ENCODE data around the gene NUDCD2.

NUDCD2 gene

DNA sequence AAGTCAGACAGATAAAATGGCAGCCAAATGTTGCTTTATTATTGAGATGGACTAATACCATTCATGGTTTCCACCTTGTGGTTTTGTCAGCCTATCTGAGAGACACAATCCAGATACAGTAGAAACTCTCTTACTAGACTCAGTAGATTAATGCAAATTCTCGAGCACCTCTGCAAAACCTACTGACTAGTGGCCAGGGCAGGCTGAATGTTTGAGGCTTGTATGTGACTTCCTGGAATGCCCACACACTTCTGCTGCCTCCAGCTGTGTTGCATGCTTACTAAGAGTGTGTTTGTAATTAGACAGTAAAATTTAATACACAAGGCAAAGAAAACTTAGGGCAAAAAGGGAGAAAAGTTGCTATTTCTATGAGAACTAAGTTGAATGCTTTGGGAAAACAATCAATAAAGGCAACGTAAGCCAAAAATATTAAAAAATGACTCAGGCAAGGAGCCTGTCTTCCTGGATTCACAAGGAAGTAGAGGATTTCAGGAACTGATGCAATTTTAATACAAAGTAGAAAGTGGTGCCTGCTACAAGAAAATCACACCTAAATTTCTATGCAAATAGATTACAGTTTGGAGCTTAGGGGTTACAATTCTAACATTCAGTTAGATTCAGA lies 52.8 kb downstream of the NUDCD2 start:
- Histone ChIP-seq H3F3A (ENCODE audit: insufficient read depth, low read length) (peaks cover 5% of the 10 kb centered on the region; the same call in 1 of the 2 replicates), H3K9me2 (replicated peaks; ENCODE audit: insufficient read depth, low read length) (no peaks in the 10 kb centered on the region), H3K27ac (ENCODE audit: low read length) (peak overlapping the region; percentile 6; the same call in 1 of the 2 replicates), H4K20me1 (ENCODE audit: insufficient read depth, low read length) (no peaks in the 10 kb centered on the region), H3K4me1 (ENCODE audit: low read length) (peaks cover 21% of the 10 kb centered on the region), H3K9ac (ENCODE audit: low read length) (no peak overlapping the region), H3K4me2 (ENCODE audit: low read depth, low read length) (0 out of 2 replicates have a peak overlapping the region, but pooled peaks have one; percentile 0), H3K27me3 (replicated peaks; ENCODE audit: insufficient read depth, low read length) (no peaks in the 10 kb centered on the region), H3K9me3 (replicated peaks; ENCODE audit: insufficient read depth, low read length) (no peaks in the 10 kb centered on the region), H3K36me3 (replicated peaks; ENCODE audit: insufficient read depth, low read length) (no peaks in the 10 kb centered on the region), H2AFZ (ENCODE audit: low read length) (0 out of 2 replicates have a peak overlapping the region, but pooled peaks have one; percentile 20), H3K4me3 (ENCODE audit: low read length) (no peak overlapping the region), H3K79me2 (ENCODE audit: low read length) (no peaks in the 10 kb centered on the region)
- peak; percentile 91 for DNase-seq
- TF ChIP-seq EZH2 (optimal IDR thresholded peaks at IDR 0.05; ENCODE audit: low read depth, low read length) (no peak), EZH2phosphoT487 (IDR thresholded peaks at IDR 0.05; ENCODE audit: low read length) (no peak)
- TF ChIP-seq, protein P1, sequence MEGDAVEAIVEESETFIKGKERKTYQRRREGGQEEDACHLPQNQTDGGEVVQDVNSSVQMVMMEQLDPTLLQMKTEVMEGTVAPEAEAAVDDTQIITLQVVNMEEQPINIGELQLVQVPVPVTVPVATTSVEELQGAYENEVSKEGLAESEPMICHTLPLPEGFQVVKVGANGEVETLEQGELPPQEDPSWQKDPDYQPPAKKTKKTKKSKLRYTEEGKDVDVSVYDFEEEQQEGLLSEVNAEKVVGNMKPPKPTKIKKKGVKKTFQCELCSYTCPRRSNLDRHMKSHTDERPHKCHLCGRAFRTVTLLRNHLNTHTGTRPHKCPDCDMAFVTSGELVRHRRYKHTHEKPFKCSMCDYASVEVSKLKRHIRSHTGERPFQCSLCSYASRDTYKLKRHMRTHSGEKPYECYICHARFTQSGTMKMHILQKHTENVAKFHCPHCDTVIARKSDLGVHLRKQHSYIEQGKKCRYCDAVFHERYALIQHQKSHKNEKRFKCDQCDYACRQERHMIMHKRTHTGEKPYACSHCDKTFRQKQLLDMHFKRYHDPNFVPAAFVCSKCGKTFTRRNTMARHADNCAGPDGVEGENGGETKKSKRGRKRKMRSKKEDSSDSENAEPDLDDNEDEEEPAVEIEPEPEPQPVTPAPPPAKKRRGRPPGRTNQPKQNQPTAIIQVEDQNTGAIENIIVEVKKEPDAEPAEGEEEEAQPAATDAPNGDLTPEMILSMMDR (IDR thresholded peaks at IDR 0.05; ENCODE audit: low read length), result no peak

DNA sequence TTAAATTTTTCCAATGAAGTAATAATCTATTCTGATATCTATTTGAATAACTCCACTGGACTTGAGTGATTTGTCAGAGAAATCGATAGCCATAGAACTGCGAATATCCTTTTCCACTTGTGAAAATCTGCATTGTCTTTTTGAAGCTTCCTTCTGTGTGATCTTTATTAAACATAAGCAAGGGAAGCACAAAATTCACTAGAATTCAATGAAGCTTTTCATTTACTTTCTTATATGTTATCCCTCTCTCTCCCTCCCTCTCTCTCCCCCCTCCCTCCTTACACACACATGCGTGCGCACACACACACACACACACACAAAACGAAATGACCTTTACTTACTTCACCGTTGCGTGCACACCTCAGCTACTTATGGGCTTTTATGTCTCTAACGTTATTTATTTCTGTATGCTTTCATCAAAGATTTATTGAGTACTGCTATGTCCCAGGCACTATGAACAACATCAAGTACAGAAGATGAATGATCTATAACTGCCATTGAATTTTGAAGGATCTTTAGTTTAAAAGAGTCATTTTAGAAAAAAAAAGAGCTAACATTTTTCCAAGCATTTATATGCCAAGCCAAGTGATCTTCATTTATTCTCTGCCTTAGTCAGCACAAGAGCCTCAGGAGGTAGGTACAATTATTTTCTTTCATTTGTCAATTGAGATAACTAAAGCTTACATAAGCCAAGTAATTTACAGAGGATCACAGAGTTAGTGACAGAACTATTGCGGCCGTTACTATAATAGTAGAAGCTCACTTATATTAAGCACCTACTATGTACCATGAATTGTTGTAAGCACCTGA lies 55.3 kb downstream of the NUDCD2 start:
- no peaks in the 10 kb centered on the region for H3K9me3 ChIP-seq (replicated peaks; ENCODE audit: insufficient read depth, low read length)
- no peak overlapping the region for H3K4me3 ChIP-seq (ENCODE audit: low read length)
- no peak overlapping the region for H3K4me2 ChIP-seq (ENCODE audit: low read depth, low read length)
- no peak overlapping the region for H3K9ac ChIP-seq (ENCODE audit: low read length)
- H3K27ac ChIP-seq (ENCODE audit: low read length), result no peak overlapping the region
- no peak for TF ChIP-seq EZH2phosphoT487 (IDR thresholded peaks at IDR 0.05; ENCODE audit: low read length)
- TF ChIP-seq, protein P1 (IDR thresholded peaks at IDR 0.05; ENCODE audit: low read length), result no peak
- no peak for TF ChIP-seq EZH2 (optimal IDR thresholded peaks at IDR 0.05; ENCODE audit: low read depth, low read length)
- no peaks in the 10 kb centered on the region for H3K36me3 ChIP-seq (replicated peaks; ENCODE audit: insufficient read depth, low read length)
- no peaks in the 10 kb centered on the region for H4K20me1 ChIP-seq (ENCODE audit: insufficient read depth, low read length)
- no peaks in the 10 kb centered on the region for H3K79me2 ChIP-seq (ENCODE audit: low read length)
- no peaks in the 10 kb centered on the region for H3K27me3 ChIP-seq (replicated peaks; ENCODE audit: insufficient read depth, low read length)
- no peak for DNase-seq
- H3K4me1 ChIP-seq (ENCODE audit: low read length), result peaks cover 15% of the 10 kb centered on the region
- H3F3A ChIP-seq (ENCODE audit: insufficient read depth, low read length), result peaks cover 5% of the 10 kb centered on the region; the same call in 1 of the 2 replicates
- H2AFZ ChIP-seq (ENCODE audit: low read length), result no peak overlapping the region
- H3K9me2 ChIP-seq (replicated peaks; ENCODE audit: insufficient read depth, low read length), result no peaks in the 10 kb centered on the region

GRCh38 chr5:163402007-163402406 lies 57.9 kb downstream of the NUDCD2 start:
- no peaks in the 10 kb centered on the region for H3K79me2 ChIP-seq (ENCODE audit: low read length)
- H2AFZ ChIP-seq (ENCODE audit: low read length), result no peak overlapping the region
- no peak overlapping the region for H3K9ac ChIP-seq (ENCODE audit: low read length)
- 0 out of 2 replicates have a peak, but pooled peaks cover 6% of the 10 kb centered on the region for H3K4me1 ChIP-seq (ENCODE audit: low read length)
- TF ChIP-seq EZH2 (optimal IDR thresholded peaks at IDR 0.05; ENCODE audit: low read depth, low read length) (no peak), EZH2phosphoT487 (IDR thresholded peaks at IDR 0.05; ENCODE audit: low read length) (no peak)
- TF ChIP-seq, protein P1 (IDR thresholded peaks at IDR 0.05; ENCODE audit: low read length), result no peak
- H3K4me3 ChIP-seq (ENCODE audit: low read length), result no peak overlapping the region
- DNase-seq, result no peak
- H3K27ac ChIP-seq (ENCODE audit: low read length), result no peak overlapping the region
- no peaks in the 10 kb centered on the region for H4K20me1 ChIP-seq (ENCODE audit: insufficient read depth, low read length)
- H3K27me3 ChIP-seq (replicated peaks; ENCODE audit: insufficient read depth, low read length), result no peaks in the 10 kb centered on the region
- H3K9me3 ChIP-seq (replicated peaks; ENCODE audit: insufficient read depth, low read length), result no peaks in the 10 kb centered on the region
- H3F3A ChIP-seq (ENCODE audit: insufficient read depth, low read length), result no peaks in the 10 kb centered on the region
- no peak overlapping the region for H3K4me2 ChIP-seq (ENCODE audit: low read depth, low read length)
- no peaks in the 10 kb centered on the region for H3K9me2 ChIP-seq (replicated peaks; ENCODE audit: insufficient read depth, low read length)
- no peaks in the 10 kb centered on the region for H3K36me3 ChIP-seq (replicated peaks; ENCODE audit: insufficient read depth, low read length)

All from MM.1S (cell line).